Measurements from ENCODE around the gene EP300.

DNA sequence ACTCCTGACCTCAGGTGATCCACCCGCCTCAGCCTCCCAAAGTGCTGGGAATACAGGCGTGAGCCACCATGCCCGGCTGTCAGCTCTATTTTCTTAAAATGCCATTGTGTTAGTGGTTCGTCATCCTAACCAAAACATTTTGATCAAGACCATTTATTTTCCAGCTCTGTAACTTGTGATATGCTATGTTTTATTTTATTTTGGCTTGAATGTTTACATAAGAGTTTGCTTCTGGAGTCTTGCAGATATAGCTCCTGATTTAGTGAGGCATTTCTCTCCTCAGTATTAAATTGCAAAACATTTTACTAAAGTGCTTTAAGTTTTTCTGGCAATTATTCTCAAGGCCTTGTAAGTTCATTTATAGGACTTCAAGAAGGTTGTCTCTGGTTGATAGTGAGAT lies 4.4 kb downstream of the EP300 start:
- no peak for TF ChIP-seq POLR2A (IDR thresholded peaks at IDR 0.05)
- TF ChIP-seq, protein P1, sequence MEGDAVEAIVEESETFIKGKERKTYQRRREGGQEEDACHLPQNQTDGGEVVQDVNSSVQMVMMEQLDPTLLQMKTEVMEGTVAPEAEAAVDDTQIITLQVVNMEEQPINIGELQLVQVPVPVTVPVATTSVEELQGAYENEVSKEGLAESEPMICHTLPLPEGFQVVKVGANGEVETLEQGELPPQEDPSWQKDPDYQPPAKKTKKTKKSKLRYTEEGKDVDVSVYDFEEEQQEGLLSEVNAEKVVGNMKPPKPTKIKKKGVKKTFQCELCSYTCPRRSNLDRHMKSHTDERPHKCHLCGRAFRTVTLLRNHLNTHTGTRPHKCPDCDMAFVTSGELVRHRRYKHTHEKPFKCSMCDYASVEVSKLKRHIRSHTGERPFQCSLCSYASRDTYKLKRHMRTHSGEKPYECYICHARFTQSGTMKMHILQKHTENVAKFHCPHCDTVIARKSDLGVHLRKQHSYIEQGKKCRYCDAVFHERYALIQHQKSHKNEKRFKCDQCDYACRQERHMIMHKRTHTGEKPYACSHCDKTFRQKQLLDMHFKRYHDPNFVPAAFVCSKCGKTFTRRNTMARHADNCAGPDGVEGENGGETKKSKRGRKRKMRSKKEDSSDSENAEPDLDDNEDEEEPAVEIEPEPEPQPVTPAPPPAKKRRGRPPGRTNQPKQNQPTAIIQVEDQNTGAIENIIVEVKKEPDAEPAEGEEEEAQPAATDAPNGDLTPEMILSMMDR (IDR thresholded peaks at IDR 0.05), result no peak
- no peak for TF ChIP-seq POLR2AphosphoS5 (IDR thresholded peaks at IDR 0.05)

All from prostate gland (tissue), 2 donors.